Astrocyte (in vitro differentiated cells and primary cell): ENCODE data around the gene CLDN15. TPM values are rescaled to one million over a fixed set of nuclear protein-coding genes. Genes with fewer than 3 reads are reported as not detected.

Experiments
- DNase-seq: peaks from one replicate; pipeline ENCODE4 v3.0.0-alpha.2; 2010; ENCODE audit warnings: low read depth
- FAIRE-seq: peaks from 2 replicates; lab custom pipeline; 2011; peaks lifted over from hg19 to GRCh38; lab: Jason Lieb, UNC
- H2AFZ ChIP-seq: 2 replicates; pipeline ENCODE4 v1.6.0; 2012; ENCODE audit warnings: low read depth, low read length, inconsistent platforms
- H3K27ac ChIP-seq: 2 replicates; pipeline ENCODE4 v1.5.1; 2011; ENCODE audit warnings: low read depth, low read length, inconsistent platforms
- H3K27me3 ChIP-seq: 2 replicates; pipeline ENCODE4 v1.6.0; 2011; ENCODE audit warnings: low read length, inconsistent platforms; ENCODE audit not compliant: insufficient read depth
- H3K36me3 ChIP-seq: 2 replicates; pipeline ENCODE4 v1.5.1; 2011; ENCODE audit warnings: low read length, inconsistent platforms; ENCODE audit not compliant: insufficient read depth
- H3K4me1 ChIP-seq: 2 replicates; pipeline ENCODE4 v1.5.1; 2011; ENCODE audit warnings: low read length, inconsistent platforms; ENCODE audit not compliant: insufficient read depth
- H3K4me2 ChIP-seq: 2 replicates; pipeline ENCODE4 v1.6.0; 2012; ENCODE audit warnings: low read length, inconsistent platforms
- H3K4me3 ChIP-seq: 2 replicates; pipeline ENCODE4 v1.5.1; 2011; ENCODE audit warnings: low read depth, mild to moderate bottlenecking, low read length, inconsistent platforms; ENCODE audit not compliant: insufficient read depth
- H3K79me2 ChIP-seq: 2 replicates; pipeline ENCODE4 v1.6.0; 2012; ENCODE audit warnings: mild to moderate bottlenecking, low read length, inconsistent platforms; ENCODE audit not compliant: insufficient read depth
- H3K9ac ChIP-seq: 2 replicates; pipeline ENCODE4 v1.6.0; 2012; ENCODE audit warnings: mild to moderate bottlenecking, low read length, inconsistent platforms
- H3K9me3 ChIP-seq: 2 replicates; pipeline ENCODE4 v1.5.1; 2012; ENCODE audit warnings: low read depth, mild to moderate bottlenecking, low read length, inconsistent platforms; ENCODE audit not compliant: insufficient read depth
- H4K20me1 ChIP-seq: 2 replicates; pipeline ENCODE4 v1.6.0; 2012; ENCODE audit warnings: low read length, inconsistent platforms; ENCODE audit not compliant: insufficient read depth
- H3K27ac Mint-ChIP-seq: one replicate; pipeline ENCODE4 v1.8.0; 2021; ENCODE audit warnings: mild to moderate bottlenecking, mixed read lengths; ENCODE audit not compliant: unreplicated experiment
- H3K27me3 Mint-ChIP-seq: one replicate; pipeline ENCODE4 v1.8.0; 2021; ENCODE audit warnings: low read depth, mixed read lengths; ENCODE audit not compliant: unreplicated experiment
- H3K36me3 Mint-ChIP-seq: one replicate; pipeline ENCODE4 v1.8.0; 2021; ENCODE audit warnings: low read depth, mixed read lengths; ENCODE audit not compliant: unreplicated experiment
- H3K4me1 Mint-ChIP-seq: one replicate; pipeline ENCODE4 v1.8.0; 2021; ENCODE audit warnings: low read depth, mixed read lengths; ENCODE audit not compliant: unreplicated experiment
- H3K4me3 Mint-ChIP-seq: one replicate; pipeline ENCODE4 v1.8.0; 2021; ENCODE audit warnings: mild to moderate bottlenecking, moderate library complexity, mixed read lengths; ENCODE audit not compliant: unreplicated experiment
- H3K9me3 Mint-ChIP-seq: one replicate; pipeline ENCODE4 v1.8.0; 2021; ENCODE audit warnings: mild to moderate bottlenecking, mixed read lengths; ENCODE audit not compliant: unreplicated experiment
- EZH2 ChIP-seq: IDR thresholded peaks from 2 replicates; pipeline ENCODE4 v1.6.1; 2012; ENCODE audit warnings: mild to moderate bottlenecking, low read length, inconsistent platforms; ENCODE audit not compliant: insufficient read depth
- total RNA-seq: library from RNA; stranded (reverse); gene quantifications from 2 replicates; pipeline ENCODE4 v1.2.1, GENCODE V29; 2021
- TF ChIP-seq, protein P1 (sequence below): IDR thresholded peaks from 2 replicates; pipeline ENCODE4 v1.5.1; 2011; ENCODE audit warnings: low read depth, mild to moderate bottlenecking, inconsistent platforms, low read length, moderate library complexity; ENCODE audit not compliant: insufficient read depth

The CLDN15 gene
- total RNA-seq, 1 donor from 2014 or later: 8.7 TPM

DNA sequence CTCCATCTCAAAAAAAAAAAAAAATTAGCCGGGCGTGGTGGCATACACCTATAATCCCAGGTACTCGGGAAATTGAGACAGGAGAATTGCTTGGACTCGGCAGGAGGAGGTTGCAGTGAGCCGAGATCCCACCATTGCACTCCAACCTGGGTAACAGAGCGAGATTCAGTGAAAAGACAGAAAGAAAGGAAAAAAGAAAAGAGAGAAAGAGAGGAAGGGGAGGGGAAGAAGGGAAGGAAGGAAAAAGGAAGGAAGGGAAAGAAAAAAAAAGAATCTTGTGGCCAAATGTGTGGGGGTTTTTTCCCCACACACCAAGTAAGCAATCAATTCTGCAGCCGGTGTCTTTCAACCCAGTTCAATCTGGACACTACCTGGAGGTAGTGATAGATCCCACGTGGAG lies 48.5 kb downstream of the CLDN15 start:
- no peaks in the 10 kb centered on the region for H4K20me1 ChIP-seq
- H3K27me3 ChIP-seq: peaks cover 2% of the 10 kb centered on the region
- no peak for DNase-seq
- H3K9me3 ChIP-seq: no peaks in the 10 kb centered on the region
- no peak overlapping the region for H3K27ac ChIP-seq
- no peak overlapping the region for H3K4me3 Mint-ChIP-seq
- no peak overlapping the region for H2AFZ ChIP-seq
- TF ChIP-seq EZH2: no peak
- TF ChIP-seq, protein P1, sequence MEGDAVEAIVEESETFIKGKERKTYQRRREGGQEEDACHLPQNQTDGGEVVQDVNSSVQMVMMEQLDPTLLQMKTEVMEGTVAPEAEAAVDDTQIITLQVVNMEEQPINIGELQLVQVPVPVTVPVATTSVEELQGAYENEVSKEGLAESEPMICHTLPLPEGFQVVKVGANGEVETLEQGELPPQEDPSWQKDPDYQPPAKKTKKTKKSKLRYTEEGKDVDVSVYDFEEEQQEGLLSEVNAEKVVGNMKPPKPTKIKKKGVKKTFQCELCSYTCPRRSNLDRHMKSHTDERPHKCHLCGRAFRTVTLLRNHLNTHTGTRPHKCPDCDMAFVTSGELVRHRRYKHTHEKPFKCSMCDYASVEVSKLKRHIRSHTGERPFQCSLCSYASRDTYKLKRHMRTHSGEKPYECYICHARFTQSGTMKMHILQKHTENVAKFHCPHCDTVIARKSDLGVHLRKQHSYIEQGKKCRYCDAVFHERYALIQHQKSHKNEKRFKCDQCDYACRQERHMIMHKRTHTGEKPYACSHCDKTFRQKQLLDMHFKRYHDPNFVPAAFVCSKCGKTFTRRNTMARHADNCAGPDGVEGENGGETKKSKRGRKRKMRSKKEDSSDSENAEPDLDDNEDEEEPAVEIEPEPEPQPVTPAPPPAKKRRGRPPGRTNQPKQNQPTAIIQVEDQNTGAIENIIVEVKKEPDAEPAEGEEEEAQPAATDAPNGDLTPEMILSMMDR: no peak
- no peaks in the 10 kb centered on the region for H3K79me2 ChIP-seq
- H3K27ac Mint-ChIP-seq: no peak overlapping the region
- H3K4me1 ChIP-seq: no peaks in the 10 kb centered on the region
- no peak overlapping the region for H3K4me2 ChIP-seq
- no peaks in the 10 kb centered on the region for H3K9me3 Mint-ChIP-seq
- no peak overlapping the region for H3K4me3 ChIP-seq
- no peak for FAIRE-seq
- H3K9ac ChIP-seq: no peak overlapping the region
- H3K4me1 Mint-ChIP-seq: peaks cover 8% of the 10 kb centered on the region
- no peaks in the 10 kb centered on the region for H3K36me3 ChIP-seq
- no peaks in the 10 kb centered on the region for H3K27me3 Mint-ChIP-seq
- H3K36me3 Mint-ChIP-seq: no peaks in the 10 kb centered on the region

GRCh38 chr7:101186844-101187428 lies 50.7 kb downstream of the CLDN15 start:
- no peak for TF ChIP-seq EZH2
- TF ChIP-seq, protein P1: no peak
- Histone ChIP-seq H3K9ac (no peak overlapping the region), H3K79me2 (no peaks in the 10 kb centered on the region), H4K20me1 (no peaks in the 10 kb centered on the region), H3K4me2 (no peak overlapping the region), H3K27ac (no peak overlapping the region), H3K4me3 (no peak overlapping the region), H3K4me1 (no peaks in the 10 kb centered on the region), H3K9me3 (no peaks in the 10 kb centered on the region), H3K27me3 (no peaks in the 10 kb centered on the region), H2AFZ (no peak overlapping the region), H3K36me3 (no peaks in the 10 kb centered on the region)
- H3K4me1 Mint-ChIP-seq: peaks cover 8% of the 10 kb centered on the region
- no peak overlapping the region for H3K4me3 Mint-ChIP-seq
- H3K36me3 Mint-ChIP-seq: no peaks in the 10 kb centered on the region
- no peak overlapping the region for H3K27ac Mint-ChIP-seq
- H3K9me3 Mint-ChIP-seq: no peaks in the 10 kb centered on the region
- no peak for DNase-seq
- FAIRE-seq: no peak
- H3K27me3 Mint-ChIP-seq: peaks cover 7% of the 10 kb centered on the region

DNA sequence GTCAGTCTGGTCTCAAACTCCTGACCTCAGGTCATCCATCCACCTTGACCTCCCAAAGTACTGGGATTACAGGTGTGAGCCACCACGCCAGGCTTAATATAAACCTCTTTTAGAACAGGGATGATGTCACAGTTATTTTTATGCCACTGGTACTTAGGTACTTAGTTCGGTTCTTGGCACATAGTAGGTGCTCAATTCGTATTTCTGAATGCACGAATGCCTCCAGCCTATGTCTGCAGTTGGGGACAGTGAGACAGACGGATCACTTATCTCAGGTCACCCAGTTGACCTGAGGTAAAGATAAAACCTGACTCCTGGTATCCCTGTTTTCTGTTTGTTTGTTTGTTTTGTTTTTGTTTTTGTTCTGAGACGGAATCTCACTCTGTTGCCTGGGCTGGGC lies 51.4 kb downstream of the CLDN15 start:
- H3K4me1 ChIP-seq: no peaks in the 10 kb centered on the region
- H3K9me3 ChIP-seq: no peaks in the 10 kb centered on the region
- no peak overlapping the region for H3K4me3 ChIP-seq
- H3K36me3 Mint-ChIP-seq: no peaks in the 10 kb centered on the region
- no peaks in the 10 kb centered on the region for H3K9me3 Mint-ChIP-seq
- no peaks in the 10 kb centered on the region for H3K27me3 ChIP-seq
- no peak overlapping the region for H3K9ac ChIP-seq
- no peak overlapping the region for H3K4me3 Mint-ChIP-seq
- H4K20me1 ChIP-seq: no peaks in the 10 kb centered on the region
- H3K79me2 ChIP-seq: no peaks in the 10 kb centered on the region
- H3K4me1 Mint-ChIP-seq: peaks cover 8% of the 10 kb centered on the region
- DNase-seq (no peak), FAIRE-seq (no peak)
- H2AFZ ChIP-seq: no peak overlapping the region
- peaks cover 7% of the 10 kb centered on the region for H3K27me3 Mint-ChIP-seq
- no peaks in the 10 kb centered on the region for H3K36me3 ChIP-seq
- H3K27ac ChIP-seq: no peak overlapping the region
- H3K4me2 ChIP-seq: no peak overlapping the region
- TF ChIP-seq EZH2: no peak
- TF ChIP-seq, protein P1: no peak
- H3K27ac Mint-ChIP-seq: no peak overlapping the region
